K562 (cell line): ENCODE results near the gene SLC32A1. TPM values are rescaled to one million over a fixed set of nuclear protein-coding genes. Genes with fewer than 3 reads are reported as not detected.
A peak's percentile ranks its signal among the peaks of the same experiment; 100 is the strongest.

Source experiments
- CHCHD3 ChIP-seq: fragments of 250-450 bp; sonication (Bioruptor Pico); IDR thresholded peaks from 2 replicates; pipeline ENCODE4 v2.1.2; 2022; ENCODE audit warnings: mild to moderate bottlenecking
- EHMT2 ChIP-seq: fragments of 450-650 bp; IDR thresholded peaks from 2 replicates; pipeline ENCODE4 v1.6.1; 2018; ENCODE audit warnings: antibody characterized with exemption
- GATAD2A ChIP-seq: fragments of 450-650 bp; IDR thresholded peaks from 2 replicates; pipeline ENCODE4 v1.6.1; 2017
- PATZ1 ChIP-seq: fragments of 250-450 bp; sonication (Bioruptor Pico); IDR thresholded peaks from 2 replicates; pipeline ENCODE4 v1.5.0; 2020; ENCODE audit warnings: mild to moderate bottlenecking, borderline replicate concordance
- PCBP1 ChIP-seq: fragments of 200-400 bp; formaldehyde crosslinking; IDR thresholded peaks from 2 replicates; pipeline ENCODE4 v1.6.1; 2018; ENCODE audit warnings: mild to moderate bottlenecking, low read depth, low read length; ENCODE audit not compliant: poor library complexity, severe bottlenecking
- PHTF2 ChIP-seq: fragments of 250-450 bp; sonication (Bioruptor Pico); IDR thresholded peaks from 2 replicates; pipeline ENCODE4 v1.5.0; 2021; ENCODE audit warnings: mild to moderate bottlenecking
- RBBP5 ChIP-seq: fragments of 200-600 bp; sonication (generic); IDR thresholded peaks from 2 replicates; pipeline ENCODE4 v1.6.1; 2012; ENCODE audit warnings: borderline replicate concordance, mild to moderate bottlenecking, low read length, control low read depth, inconsistent platforms; ENCODE audit not compliant: insufficient read depth, poor library complexity, severe bottlenecking
- RBM22 ChIP-seq: fragments of 200-400 bp; formaldehyde crosslinking; IDR thresholded peaks from 2 replicates; pipeline ENCODE4 v1.6.1; 2018; ENCODE audit warnings: low read length, low read depth; ENCODE audit not compliant: poor library complexity, severe bottlenecking
- SP2 ChIP-seq: IDR thresholded peaks from 2 replicates; pipeline ENCODE4 v1.6.1; 2011; ENCODE audit warnings: mild to moderate bottlenecking, low read depth, low read length, moderate library complexity; ENCODE audit not compliant: poor library complexity, severe bottlenecking; ENCODE audit errors: extremely low read depth
- STAT5A ChIP-seq: IDR thresholded peaks from 2 replicates; pipeline ENCODE4 v1.6.1; 2012; ENCODE audit warnings: low read length, inconsistent platforms, borderline replicate concordance
- TEAD1 ChIP-seq, 2 experiments: fragments of 450-650 bp in 1 of 2; sonication (generic) in 1 of 2; formaldehyde crosslinking; IDR thresholded peaks; 2 replicates each; pipeline versions ENCODE4 v1.4.0 to v1.8.0; 2020 to 2022; ENCODE audit warnings: mild to moderate bottlenecking in 2 of 2, missing genetic modification reagents in 1 of 2
- ZC3H4 ChIP-seq: sonication (generic); formaldehyde crosslinking; IDR thresholded peaks from 2 replicates; pipeline ENCODE4 v1.9.0; 2021; ENCODE audit warnings: missing genetic modification reagents, borderline replicate concordance
- ZFP30 ChIP-seq: fragments of 250-450 bp; sonication (Bioruptor Pico); IDR thresholded peaks from 2 replicates; pipeline ENCODE4 v1.8.0; 2022; ENCODE audit warnings: moderate library complexity, mild to moderate bottlenecking, inconsistent platforms, borderline replicate concordance
- ZNF263 ChIP-seq: sonication (generic); formaldehyde crosslinking; IDR thresholded peaks from 2 replicates; pipeline ENCODE4 v1.8.0; 2022; ENCODE audit warnings: mild to moderate bottlenecking, missing genetic modification reagents, borderline replicate concordance
- ZNF277 ChIP-seq: fragments of 250-450 bp; sonication (Bioruptor Pico); IDR thresholded peaks from 2 replicates; pipeline ENCODE4 v1.8.0; 2022; ENCODE audit warnings: inconsistent platforms, mild to moderate bottlenecking, moderate library complexity, borderline replicate concordance
- ZNF41 ChIP-seq: fragments of 250-450 bp; sonication (Bioruptor Pico); conservative IDR thresholded peaks from 2 replicates; pipeline ENCODE4 v1.4.0; 2020; ENCODE audit warnings: mild to moderate bottlenecking
- ZNF444 ChIP-seq: fragments of 250-450 bp; sonication (Bioruptor Pico); IDR thresholded peaks from 2 replicates; pipeline ENCODE4 v1.4.0; 2020; ENCODE audit warnings: mild to moderate bottlenecking, moderate library complexity
- ZNF77 ChIP-seq: fragments of 250-450 bp; sonication (Bioruptor Pico); IDR thresholded peaks from 2 replicates; pipeline ENCODE4 v1.5.0; 2020
- polyA plus RNA-seq, 8 experiments: library from polyadenylated mRNA; depleted of rRNA in 4 of 8; stranded (reverse) in 5 of 8; unstranded in 3 of 8; fragments of >200 nt; fragmentation: Nextera tagmentation in 2 of 8; fragmentation: Illumina TruSeq in 1 of 8; extraction: Ambion mirVana in 2 of 8; extraction: Trizol in 1 of 8; gene quantifications; 2 replicates each; pipeline versions ENCODE4 v1.2.1 to v1.2.3, GENCODE V29; 2011 to 2014; ENCODE audit warnings: inconsistent platforms in 1 of 8, missing spikeins in 1 of 8
- total RNA-seq, 7 experiments: library from RNA; depleted of rRNA in 6 of 7; stranded (reverse); fragments of >200 nt in 6 of 7; fragmentation: Illumina TruSeq in 2 of 7; extraction: Trizol in 2 of 7; gene quantifications; 2 replicates each; pipeline versions ENCODE4 v1.2.1 to v1.2.3, GENCODE V29; 2011 to 2021; ENCODE audit warnings: low replicate concordance in 1 of 7
- TF ChIP-seq, protein P1 (sequence below): fragments of 450-650 bp; IDR thresholded peaks from 2 replicates; pipeline ENCODE4 v1.6.1; 2017; ENCODE audit warnings: mild to moderate bottlenecking, moderate library complexity
- TF ChIP-seq, protein P2 (sequence below): fragments of 250-450 bp; sonication (Bioruptor Pico); IDR thresholded peaks from 2 replicates; pipeline ENCODE4 v1.9.0; 2021; ENCODE audit warnings: mild to moderate bottlenecking
- TF ChIP-seq, protein P3 (sequence below): sonication (generic); formaldehyde crosslinking; IDR thresholded peaks from 2 replicates; pipeline ENCODE4 v1.8.1; 2023; ENCODE audit warnings: mild to moderate bottlenecking, missing genetic modification reagents

SLC32A1 gene
- total and polyA plus RNA-seq, 9 of the 15 experiments (the other 6 are each of a cell fraction or from before 2014, with no cell fraction given), result not detected

DNA sequence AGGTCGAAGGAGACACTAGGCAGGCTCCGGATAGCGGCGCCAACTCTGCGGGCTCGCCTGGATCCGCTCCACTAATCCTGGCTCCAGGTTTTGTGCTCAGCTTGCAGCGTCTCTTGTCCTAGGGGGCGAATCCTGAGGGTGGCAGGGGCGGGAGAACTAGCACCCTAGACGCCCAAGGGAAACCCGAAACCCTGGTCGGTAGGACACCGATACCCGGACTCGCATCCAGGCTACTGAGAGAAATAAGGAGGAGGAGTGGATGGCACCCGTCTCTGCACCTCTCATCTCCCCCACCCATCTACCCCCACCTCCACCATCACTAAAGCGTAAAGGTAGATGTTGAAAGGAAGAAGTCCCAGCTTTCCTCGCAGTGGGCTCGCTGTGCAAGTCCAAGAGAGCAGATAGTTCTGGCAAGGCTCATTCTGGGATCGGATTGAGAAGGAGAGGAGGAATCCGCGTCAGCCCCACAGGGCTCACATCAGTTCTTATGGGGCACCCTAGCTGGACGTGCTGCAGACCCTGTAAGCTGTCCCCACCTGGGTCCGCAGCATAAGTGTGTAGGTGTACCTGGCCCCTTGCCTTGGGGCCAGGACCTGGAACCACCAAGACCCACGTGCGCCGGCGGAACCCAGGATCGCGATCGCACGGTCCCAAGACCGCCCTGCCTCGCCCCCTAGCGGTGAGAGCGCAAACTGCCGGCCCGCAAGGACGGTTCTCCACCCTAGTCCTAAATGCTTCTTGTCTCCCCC lies 6.9 kb downstream of the SLC32A1 start (continued):
- TF ChIP-seq PATZ1 (CRISPR knock-in tag) (no peak), ZC3H4 (CRISPR knock-in tag) (no peak), ZFP30 (CRISPR knock-in tag) (no peak), TEAD1 (CRISPR knock-in tag; IDR thresholded peaks at IDR 0.05) (peak in 1 of 2 experiments; percentile 45; a peak in 1 of 4 replicates), ZNF77 (no peak), RBBP5 (no peak), PCBP1 (no peak), ZNF41 (CRISPR knock-in tag) (no peak), GATAD2A (no peak), RBM22 (no peak), PHTF2 (CRISPR knock-in tag) (no peak), EHMT2 (no peak), STAT5A (0 out of 2 replicates have a peak, but pooled peaks have one; percentile 22), ZNF444 (CRISPR knock-in tag) (no peak), ZNF277 (no peak), CHCHD3 (no peak), SP2 (no peak), ZNF263 (CRISPR knock-in tag) (no peak)
- TF ChIP-seq, protein P1, sequence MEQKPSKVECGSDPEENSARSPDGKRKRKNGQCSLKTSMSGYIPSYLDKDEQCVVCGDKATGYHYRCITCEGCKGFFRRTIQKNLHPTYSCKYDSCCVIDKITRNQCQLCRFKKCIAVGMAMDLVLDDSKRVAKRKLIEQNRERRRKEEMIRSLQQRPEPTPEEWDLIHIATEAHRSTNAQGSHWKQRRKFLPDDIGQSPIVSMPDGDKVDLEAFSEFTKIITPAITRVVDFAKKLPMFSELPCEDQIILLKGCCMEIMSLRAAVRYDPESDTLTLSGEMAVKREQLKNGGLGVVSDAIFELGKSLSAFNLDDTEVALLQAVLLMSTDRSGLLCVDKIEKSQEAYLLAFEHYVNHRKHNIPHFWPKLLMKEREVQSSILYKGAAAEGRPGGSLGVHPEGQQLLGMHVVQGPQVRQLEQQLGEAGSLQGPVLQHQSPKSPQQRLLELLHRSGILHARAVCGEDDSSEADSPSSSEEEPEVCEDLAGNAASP, result no peak
- TF ChIP-seq, protein P2, sequence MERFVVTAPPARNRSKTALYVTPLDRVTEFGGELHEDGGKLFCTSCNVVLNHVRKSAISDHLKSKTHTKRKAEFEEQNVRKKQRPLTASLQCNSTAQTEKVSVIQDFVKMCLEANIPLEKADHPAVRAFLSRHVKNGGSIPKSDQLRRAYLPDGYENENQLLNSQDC (CRISPR knock-in tag), result no peak
- TF ChIP-seq, protein P3, sequence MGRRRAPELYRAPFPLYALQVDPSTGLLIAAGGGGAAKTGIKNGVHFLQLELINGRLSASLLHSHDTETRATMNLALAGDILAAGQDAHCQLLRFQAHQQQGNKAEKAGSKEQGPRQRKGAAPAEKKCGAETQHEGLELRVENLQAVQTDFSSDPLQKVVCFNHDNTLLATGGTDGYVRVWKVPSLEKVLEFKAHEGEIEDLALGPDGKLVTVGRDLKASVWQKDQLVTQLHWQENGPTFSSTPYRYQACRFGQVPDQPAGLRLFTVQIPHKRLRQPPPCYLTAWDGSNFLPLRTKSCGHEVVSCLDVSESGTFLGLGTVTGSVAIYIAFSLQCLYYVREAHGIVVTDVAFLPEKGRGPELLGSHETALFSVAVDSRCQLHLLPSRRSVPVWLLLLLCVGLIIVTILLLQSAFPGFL (CRISPR knock-in tag), result no peak
